MCF 10A (cell line): Measurements from ENCODE around the gene DDX31. TPM values are rescaled to one million over a fixed set of nuclear protein-coding genes. Genes with fewer than 3 reads are reported as not detected.

ENCODE experiments used
- BruUV-seq: library from RNA; stranded (reverse); fragments of 400-500 nt; replicated peaks from 2 replicates; lab custom pipeline; 2021; lab: Mats Ljungman, UMichigan
- CTCF ChIA-PET: fragments of 300-600 bp; sonication (Branson Sonifier 250); formaldehyde crosslinking; extraction: SDS; loops from one replicate; lab custom pipeline; 2021; ENCODE audit warnings: antibody characterized with exemption, inconsistent platforms; lab: Yijun Ruan, JAX
- POLR2A ChIA-PET: fragments of 300-600, 350-650 bp; sonication (Branson Sonifier 250); formaldehyde crosslinking; extraction: SDS; loops from one replicate; lab custom pipeline; 2020; ENCODE audit warnings: antibody characterized with exemption, inconsistent platforms; lab: Yijun Ruan, JAX
- DNase-seq: peaks from one replicate; pipeline ENCODE4 v3.0.0-alpha.2; 2018; ENCODE audit not compliant: unreplicated experiment
- H3K27ac Mint-ChIP-seq: one replicate; pipeline ENCODE4 v1.8.0; 2022; ENCODE audit warnings: mild to moderate bottlenecking, low read depth, mixed read lengths; ENCODE audit not compliant: unreplicated experiment
- H3K27me3 Mint-ChIP-seq: one replicate; pipeline ENCODE4 v1.8.0; 2022; ENCODE audit warnings: mixed read lengths; ENCODE audit not compliant: insufficient read depth, unreplicated experiment
- H3K36me3 Mint-ChIP-seq: one replicate; pipeline ENCODE4 v1.8.0; 2022; ENCODE audit warnings: mild to moderate bottlenecking, moderate library complexity, mixed read lengths; ENCODE audit not compliant: insufficient read depth, unreplicated experiment
- H3K4me1 Mint-ChIP-seq: one replicate; pipeline ENCODE4 v1.8.0; 2022; ENCODE audit warnings: mixed read lengths; ENCODE audit not compliant: insufficient read depth, unreplicated experiment
- H3K4me3 Mint-ChIP-seq: one replicate; pipeline ENCODE4 v1.8.0; 2022; ENCODE audit warnings: mild to moderate bottlenecking, moderate library complexity, mixed read lengths; ENCODE audit not compliant: unreplicated experiment
- H3K9me3 Mint-ChIP-seq: one replicate; pipeline ENCODE4 v1.8.0; 2022; ENCODE audit warnings: mixed read lengths; ENCODE audit not compliant: unreplicated experiment
- CTCF ChIP-seq: fragments of 200-600 bp; IDR thresholded peaks from one replicate; pipeline ENCODE4 v1.8.0; 2022; ENCODE audit warnings: antibody characterized with exemption, mild to moderate bottlenecking; ENCODE audit not compliant: unreplicated experiment
- intact Hi-C: fragments of 100-400 bp; cut with micrococcal nuclease; formaldehyde crosslinking; loops from 2 replicates; pipeline ENCODE4 v1.14.1; 2022
- total RNA-seq: library from RNA; stranded (reverse); gene quantifications from 2 replicates; pipeline ENCODE4 v1.2.3, GENCODE V29; 2022

Gene DDX31
- total RNA-seq, 1 experiment from 2014 or later, result 28.8 TPM

GRCh38 chr9:132628746-132629145, 41.0 kb downstream of the DDX31 start:
- Mint-ChIP-seq H3K9me3 (no peaks in the 10 kb centered on the region), H3K27ac (no peak overlapping the region), H3K36me3 (peaks cover 65% of the 10 kb centered on the region), H3K27me3 (no peaks in the 10 kb centered on the region), H3K4me1 (peaks cover 30% of the 10 kb centered on the region), H3K4me3 (no peak overlapping the region)
- no peak for DNase-seq
- CTCF ChIA-PET, result interaction anchor here (0.7 kb wide), 1 partner anchor 10 kb away, joined by 5 read pairs; no protein-coding TSS in a partner anchor
- intact Hi-C loops, result no loop called here
- BruUV-seq, result no TSS peak
- POLR2A ChIA-PET, result no interaction called here
- no peak for TF ChIP-seq CTCF

GRCh38 chr9:132627594-132627993, 42.2 kb downstream of the DDX31 start:
- DNase-seq, result no peak
- POLR2A ChIA-PET, result no interaction called here
- H3K4me3 Mint-ChIP-seq, result no peak overlapping the region
- peaks cover 23% of the 10 kb centered on the region for H3K4me1 Mint-ChIP-seq
- H3K9me3 Mint-ChIP-seq, result no peaks in the 10 kb centered on the region
- TF ChIP-seq CTCF, result no peak
- H3K36me3 Mint-ChIP-seq, result peaks cover 73% of the 10 kb centered on the region
- BruUV-seq, result no TSS peak
- CTCF ChIA-PET, result interaction anchor here (0.7 kb wide), 1 partner anchor 274 kb away, joined by 3 read pairs; no protein-coding TSS in a partner anchor
- no peaks in the 10 kb centered on the region for H3K27me3 Mint-ChIP-seq
- no peak overlapping the region for H3K27ac Mint-ChIP-seq
- intact Hi-C loops, result no loop called here

- ChIA-PET POLR2A (no interaction called here), CTCF (interaction anchor here (0.7 kb wide), 1 partner anchor 274 kb away, joined by 3 read pairs; no protein-coding TSS in a partner anchor)
- Mint-ChIP-seq H3K4me1 (peaks cover 20% of the 10 kb centered on the region), H3K27me3 (no peaks in the 10 kb centered on the region), H3K4me3 (no peak overlapping the region), H3K27ac (no peak overlapping the region), H3K36me3 (peaks cover 69% of the 10 kb centered on the region), H3K9me3 (no peaks in the 10 kb centered on the region)
- no TSS peak for BruUV-seq
- TF ChIP-seq CTCF, result no peak
- DNase-seq, result no peak
- intact Hi-C loops, result no loop called here
Measured at GRCh38 chr9:132627106-132627505, 42.7 kb downstream of the DDX31 start.

GRCh38 chr9:132626285-132626684, 43.5 kb downstream of the DDX31 start:
- intact Hi-C loops, result no loop called here
- TF ChIP-seq CTCF, result no peak
- CTCF ChIA-PET, result interaction anchor here (0.7 to 0.9 kb wide), 2 partner anchors 277 to 1577 kb away, joined by 3 read pairs; no protein-coding TSS in a partner anchor
- no peaks in the 10 kb centered on the region for H3K9me3 Mint-ChIP-seq
- DNase-seq, result no peak
- H3K36me3 Mint-ChIP-seq, result peaks cover 65% of the 10 kb centered on the region
- POLR2A ChIA-PET, result no interaction called here
- BruUV-seq, result no TSS peak
- no peak overlapping the region for H3K4me3 Mint-ChIP-seq
- H3K27me3 Mint-ChIP-seq, result no peaks in the 10 kb centered on the region
- no peak overlapping the region for H3K27ac Mint-ChIP-seq
- peaks cover 11% of the 10 kb centered on the region for H3K4me1 Mint-ChIP-seq
